ENCODE results near the gene TPRX2.

- TF ChIP-seq POLR2A (IDR thresholded peaks at IDR 0.05) (no peak), CTCF (IDR thresholded peaks at IDR 0.05) (no peak)
Measured at GRCh38 chr19:47813995-47814328, 45.1 kb upstream of the TPRX2 start.

All from Peyer's patch (tissue), 4 donors.